NCI-H187 (cell line): ENCODE measurements around the gene SMYD1.

Experiments
- DNase-seq, 2 experiments: peaks; one replicate each; lab custom pipeline; 2025; lab: John Stamatoyannopoulos, UW

SMYD1 gene

DNA sequence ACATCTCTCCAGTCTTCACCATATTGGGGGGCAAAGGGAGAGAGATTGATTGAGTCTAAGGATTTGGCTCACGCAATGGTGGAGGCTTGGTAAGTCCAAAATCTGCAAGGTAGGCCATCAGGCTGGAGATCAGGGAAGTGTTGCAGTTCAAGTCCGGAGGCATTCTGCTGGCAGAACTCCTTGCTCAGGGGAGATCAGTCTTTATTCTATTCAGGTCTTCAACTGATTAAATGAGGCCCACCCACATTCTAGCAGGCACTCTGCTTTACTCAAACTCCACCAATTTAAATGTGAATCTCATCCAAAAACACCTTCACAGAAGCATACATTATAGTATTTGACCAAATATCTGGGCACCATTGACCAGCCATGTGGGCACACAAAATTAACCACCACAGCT, 21.4 kb downstream of the SMYD1 start:
- no peak for DNase-seq

DNA sequence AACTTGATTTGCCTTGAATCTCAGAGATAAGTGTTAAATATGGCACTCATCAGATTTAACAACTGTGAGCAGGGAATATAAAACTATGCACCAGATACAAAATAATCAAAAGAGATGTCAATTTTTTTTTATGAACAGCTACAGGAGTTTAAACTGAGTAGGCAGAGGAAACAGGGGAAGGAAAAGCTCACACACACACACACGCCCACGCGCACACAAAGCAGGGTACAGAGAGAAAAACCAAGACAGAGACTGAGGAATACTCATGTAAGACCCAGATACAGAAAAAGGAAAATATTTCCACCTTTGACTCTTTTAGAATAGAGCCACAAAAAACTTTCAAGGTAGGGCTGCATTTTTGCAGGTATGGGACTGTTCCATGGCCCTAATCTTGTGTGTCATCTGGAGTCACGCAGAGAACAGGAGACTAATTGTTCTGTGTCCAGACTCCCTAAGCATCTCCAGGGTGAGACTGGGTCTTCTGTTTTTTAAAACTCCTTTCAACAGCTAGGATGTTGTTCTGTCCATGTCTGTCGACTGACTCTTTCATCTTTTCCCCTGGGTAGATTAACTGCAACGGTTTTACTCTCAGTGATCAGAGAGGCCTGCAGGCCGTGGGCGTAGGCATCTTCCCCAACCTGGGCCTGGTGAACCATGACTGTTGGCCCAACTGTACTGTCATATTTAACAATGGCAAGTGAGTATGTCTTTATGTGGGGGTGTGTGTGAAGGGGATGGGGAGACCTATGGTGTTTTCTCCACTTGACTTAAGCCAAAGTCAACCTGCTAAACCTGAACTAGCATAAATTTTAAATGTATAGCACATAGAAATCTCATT, 23.0 kb downstream of the SMYD1 start:
- no peak for DNase-seq

DNA sequence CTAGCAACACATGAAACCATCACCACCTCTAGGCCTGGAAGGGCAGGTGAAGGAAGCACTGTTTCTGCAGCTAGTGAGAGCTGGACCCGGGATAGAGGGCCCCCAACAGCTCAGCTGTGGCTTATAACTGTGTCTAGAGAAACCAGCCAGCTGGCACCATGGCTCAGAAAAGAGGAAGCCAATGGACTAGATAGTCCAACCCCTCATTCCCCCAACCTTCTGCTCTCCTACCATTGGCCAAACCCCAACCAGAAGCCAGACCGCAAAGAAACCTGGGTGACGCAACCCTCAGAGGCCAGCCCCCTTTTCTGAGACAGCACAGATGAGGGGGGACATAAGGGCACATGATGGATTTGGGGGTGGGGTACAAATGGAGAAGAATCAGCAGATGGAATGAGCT, 24.3 kb downstream of the SMYD1 start:
- no peak for DNase-seq

DNA sequence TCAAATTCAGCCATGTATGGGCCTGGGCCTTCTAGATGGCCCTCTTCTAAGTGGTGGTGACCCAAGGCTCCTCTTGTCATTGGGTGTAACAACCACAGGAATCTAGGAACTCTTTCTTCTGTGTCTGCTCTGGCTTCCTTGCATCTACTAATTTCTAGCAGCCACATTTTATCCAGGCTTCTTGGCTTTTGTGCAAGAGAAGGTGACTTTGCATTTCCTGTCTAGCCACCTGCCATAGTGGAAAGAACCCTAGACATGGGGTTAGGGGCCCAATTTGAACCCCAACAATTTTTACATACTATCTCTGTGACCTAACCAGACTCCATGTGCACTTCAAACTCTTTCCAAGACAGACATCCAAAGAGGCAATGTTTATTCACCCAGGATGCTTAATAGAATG, 25.1 kb downstream of the SMYD1 start:
- no peak for DNase-seq

DNA sequence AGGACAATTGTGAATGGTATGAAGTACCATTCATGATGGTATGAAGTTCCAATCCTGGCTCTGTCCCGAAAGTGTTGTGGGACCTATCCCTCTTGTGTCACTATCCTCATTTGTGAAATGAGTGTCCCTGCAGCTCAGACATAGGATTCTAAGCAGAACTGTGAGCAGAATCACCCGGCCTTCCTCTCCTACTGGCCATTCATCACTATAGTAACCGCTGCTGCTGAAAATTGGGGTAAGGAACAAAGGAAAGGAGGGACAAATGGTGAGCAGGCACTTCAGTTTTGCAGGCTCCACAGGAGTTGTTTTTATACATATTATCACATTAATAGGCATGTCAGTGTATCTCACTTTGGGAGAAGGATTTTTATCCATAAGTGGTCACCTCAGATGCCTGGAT, 27.4 kb downstream of the SMYD1 start:
- DNase-seq: no peak

DNA sequence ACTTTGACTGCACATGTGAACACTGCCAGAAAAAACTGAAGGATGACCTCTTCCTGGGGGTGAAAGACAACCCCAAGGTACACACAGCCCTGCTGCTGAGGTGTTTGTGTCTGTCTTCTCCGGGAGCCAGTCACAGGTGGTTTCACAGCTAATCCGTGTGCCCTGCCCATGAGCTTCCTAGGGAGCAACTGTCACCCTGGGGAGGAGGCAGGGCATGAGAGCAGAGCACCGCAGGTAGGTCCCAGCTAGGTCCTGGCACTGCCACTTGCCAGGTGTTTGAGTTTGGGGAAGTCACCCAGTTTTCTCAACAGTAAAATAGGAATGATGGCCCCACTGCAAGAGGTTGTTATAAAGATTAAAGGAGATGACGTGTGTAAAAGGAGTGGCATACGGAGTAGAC, 29.1 kb downstream of the SMYD1 start:
- DNase-seq: no peak

DNA sequence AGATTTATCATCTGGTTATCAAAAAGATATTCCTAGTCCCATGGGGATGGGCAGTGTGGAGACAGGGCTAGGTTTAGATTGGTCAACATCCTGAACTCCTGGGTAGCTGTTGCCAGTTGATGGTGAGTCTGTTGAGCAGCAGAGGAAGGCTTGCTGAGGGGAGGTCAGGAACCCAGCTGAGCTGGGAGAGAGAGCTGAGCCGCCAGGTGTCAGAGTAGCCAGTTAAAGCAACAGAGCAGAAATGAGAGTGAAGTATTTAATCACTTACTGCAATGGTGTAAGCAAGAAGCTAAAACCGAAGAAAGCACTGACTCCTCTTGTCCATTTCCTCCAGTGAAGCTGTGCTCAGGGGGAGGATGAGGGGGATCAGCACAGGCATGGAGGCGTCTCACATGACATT, 29.6 kb downstream of the SMYD1 start:
- no peak for DNase-seq

DNA sequence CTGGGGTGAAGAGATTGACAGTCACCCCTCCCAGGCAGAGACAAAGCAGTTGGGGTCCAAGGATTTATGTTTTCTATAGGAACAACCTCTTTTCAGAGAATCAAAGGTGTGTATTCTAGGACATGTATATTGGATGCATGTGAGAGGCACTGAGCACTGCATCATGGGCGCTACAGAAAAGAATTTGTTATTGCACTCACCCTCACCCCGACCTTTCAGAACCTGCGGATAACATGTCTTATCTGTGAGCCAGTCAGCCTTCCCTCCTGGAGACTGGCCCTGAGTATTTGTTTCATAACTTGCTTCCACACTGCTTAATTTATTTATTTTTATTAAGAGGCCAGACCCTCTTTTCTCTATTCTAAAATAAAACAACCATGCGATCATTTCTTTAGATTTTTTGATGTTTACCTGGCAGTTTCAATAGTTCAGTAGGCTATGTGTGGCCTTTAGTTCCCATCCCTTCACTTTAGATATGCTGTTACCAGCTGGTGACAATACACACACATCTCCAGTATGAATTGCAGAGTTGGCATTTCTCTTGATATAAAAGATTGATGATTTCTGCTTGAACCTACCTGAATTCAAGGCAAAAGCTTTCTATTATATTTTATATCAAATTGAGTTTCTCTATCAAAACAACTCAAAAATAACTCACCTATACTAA, 30.4 kb downstream of the SMYD1 start:
- DNase-seq: no peak

DNA sequence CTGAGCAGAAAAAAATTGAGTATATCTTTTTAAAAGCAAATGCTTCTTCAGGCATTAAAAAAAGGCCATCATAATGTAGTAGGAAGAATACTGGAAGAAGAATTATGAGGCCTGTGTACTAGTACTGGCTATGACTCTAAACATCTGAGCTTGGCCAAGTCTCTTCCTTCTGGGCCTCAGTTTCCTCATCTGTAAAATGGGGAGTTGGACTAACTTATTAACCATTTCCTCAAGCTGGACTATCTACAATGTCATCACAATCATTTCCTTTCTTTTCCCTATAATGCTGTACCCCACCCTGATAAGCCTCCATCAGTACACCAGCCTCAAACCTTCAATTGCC, 30.9 kb downstream of the SMYD1 start:
- no peak for DNase-seq

DNA sequence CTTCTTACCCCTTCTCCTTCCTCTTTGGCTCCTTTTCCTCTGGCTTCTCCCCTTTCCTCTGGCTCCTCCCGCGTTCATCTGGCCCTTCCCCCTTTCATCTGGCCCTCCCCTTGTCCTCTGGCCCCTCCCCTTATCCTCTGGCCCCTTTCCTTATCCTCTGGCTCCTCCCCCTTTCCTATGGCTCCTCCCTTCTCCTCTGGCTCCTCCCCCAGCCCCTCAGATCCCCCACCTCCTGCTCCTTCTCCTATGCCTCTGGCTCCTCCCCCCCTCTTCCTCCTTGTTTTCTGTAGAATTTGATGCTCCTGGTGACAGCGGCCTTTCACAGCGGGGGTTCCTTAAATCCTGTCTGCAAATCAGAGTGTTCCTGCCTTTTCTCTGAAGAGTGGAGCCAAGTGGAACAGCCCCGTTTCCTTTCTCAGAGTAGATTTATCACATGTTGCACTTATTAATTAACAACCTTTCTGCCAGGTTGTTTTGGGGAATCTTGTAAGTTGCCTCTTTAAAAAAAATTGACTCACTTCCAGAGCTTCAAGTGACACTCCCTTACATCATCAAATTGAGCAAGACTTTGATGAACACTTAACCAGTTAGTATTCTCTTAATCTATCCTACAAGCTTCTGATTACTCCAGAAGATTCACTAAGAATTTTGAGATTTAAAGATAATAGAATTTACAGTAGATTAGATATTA, 32.3 kb downstream of the SMYD1 start:
- peak in 1 of 2 experiments; percentile 10 for DNase-seq

DNA sequence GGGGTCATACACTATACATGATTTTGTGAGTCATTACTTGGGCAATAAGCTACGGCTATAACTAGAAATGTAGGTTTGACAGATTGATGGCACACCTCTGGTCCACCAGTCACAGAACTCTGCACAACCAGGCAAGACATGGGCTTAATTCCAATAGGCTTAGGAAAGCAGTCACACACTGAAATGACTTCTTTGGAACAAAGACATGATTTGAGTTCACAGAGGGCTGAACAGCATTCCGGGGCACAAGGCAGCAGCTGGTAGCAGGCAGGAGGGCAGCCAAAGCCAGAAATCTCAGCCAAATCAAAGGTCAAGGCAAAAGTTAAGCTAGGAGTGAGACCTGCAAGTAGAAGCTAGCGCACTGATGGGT, 32.8 kb downstream of the SMYD1 start:
- no peak for DNase-seq

DNA sequence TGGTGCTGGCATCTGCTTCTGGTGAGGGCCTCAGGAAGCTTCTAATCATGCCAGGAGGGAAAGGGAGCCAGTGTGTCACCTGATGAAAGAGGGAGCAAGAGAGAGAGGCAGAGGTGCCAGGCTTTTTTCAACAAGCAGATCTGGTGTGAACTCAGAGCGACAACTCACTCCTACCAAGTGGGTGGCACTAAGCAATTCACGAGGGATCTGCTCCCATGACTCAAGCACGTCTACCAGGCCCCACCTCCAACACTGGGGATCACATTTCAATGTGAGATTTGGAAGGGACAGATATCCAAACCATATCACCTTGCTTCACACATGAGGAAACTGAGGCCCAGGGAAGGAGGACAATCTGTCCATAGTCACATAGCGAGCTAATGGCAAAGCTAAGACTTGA, 41.2 kb downstream of the SMYD1 start:
- no peak for DNase-seq

DNA sequence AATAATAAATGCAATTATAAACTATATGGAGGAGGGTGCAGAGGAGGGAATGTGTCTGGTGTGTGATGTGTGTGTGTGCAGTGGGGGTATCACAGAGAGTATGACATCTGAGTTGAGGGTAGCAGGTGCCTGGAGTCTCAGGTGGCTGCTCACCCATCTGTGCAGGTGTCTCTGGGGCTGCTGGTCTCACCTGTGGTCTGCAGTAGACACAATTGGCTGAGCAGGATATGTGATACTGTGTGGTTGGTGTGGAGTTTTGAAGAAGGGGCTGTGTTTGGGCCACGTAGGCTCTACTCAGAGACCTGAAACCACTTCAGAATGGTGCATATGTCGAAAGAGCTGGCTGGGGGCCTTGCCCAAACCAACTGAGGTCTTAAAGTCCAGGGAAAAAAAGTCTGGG, 43.2 kb downstream of the SMYD1 start:
- no peak for DNase-seq

DNA sequence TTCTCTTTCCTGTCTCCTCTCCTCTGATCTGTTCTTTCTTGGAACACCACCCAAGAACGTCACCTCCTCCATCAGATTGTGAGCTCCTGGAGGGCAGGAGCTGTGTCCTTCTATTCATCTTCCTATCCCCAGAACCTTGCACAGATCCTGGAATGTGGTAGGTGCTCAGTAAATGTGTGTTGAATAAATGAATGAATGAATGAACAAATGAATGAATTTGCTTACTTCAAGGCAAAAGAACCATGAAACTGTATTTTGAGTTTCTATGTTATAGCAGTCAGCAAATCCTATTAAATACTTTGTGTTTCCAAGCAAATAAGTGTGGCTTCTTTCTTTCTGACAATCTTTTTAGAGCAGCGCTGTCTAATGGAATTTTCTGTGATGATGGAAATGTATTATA, 45.4 kb downstream of the SMYD1 start:
- no peak for DNase-seq

DNA sequence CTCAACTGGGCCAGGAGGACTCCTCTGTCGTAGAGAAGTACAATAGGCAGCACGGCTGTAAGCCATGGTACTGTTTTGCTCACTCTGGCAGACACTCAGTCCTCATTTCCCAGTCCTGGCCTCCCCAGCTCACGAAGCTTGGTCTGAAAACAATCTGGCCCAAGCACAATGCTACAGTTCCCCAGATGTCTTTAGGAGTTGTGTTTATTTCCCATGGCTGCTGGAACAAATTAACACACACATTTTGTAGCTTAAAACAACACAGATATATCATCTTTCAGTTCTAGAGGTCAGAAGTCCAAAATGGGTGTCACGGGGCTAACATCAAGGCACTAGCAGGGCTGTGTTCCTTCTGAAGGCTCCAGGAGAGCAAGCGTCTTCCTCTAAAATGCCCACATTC, 47.3 kb downstream of the SMYD1 start:
- no peak for DNase-seq

DNA sequence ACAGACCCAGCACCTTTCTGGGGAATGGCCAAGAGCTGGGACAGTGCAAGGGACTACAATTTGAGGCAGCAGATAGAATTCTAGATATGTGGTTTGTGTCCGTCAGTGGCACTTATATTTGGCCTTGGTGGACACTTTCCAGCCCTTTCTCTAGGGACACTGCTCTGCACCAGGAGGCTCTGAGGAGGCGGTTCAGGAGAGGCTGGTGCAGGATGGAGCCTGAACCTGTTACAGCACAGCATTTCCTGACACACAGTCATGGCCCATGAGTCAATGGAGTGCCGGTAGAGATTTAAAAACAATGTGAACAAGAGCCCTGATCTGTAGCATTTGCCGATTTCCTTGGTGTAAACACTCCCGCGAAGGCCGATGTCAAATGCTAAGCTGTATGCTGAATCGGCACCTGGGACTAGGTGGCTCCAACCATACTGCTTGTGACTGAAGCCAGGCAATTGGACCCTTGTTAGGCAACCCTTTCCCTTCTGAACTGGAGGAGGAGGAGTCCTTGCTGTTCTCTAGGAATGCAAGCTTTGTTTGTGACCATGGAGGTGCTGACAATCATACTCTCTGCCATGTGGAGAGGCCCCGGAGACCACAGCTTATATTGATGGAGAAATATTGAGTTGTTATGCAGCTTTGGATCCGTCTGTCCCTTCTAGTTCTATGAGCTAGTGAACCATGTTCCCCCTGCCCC, 48.3 kb downstream of the SMYD1 start:
- no peak for DNase-seq

DNA sequence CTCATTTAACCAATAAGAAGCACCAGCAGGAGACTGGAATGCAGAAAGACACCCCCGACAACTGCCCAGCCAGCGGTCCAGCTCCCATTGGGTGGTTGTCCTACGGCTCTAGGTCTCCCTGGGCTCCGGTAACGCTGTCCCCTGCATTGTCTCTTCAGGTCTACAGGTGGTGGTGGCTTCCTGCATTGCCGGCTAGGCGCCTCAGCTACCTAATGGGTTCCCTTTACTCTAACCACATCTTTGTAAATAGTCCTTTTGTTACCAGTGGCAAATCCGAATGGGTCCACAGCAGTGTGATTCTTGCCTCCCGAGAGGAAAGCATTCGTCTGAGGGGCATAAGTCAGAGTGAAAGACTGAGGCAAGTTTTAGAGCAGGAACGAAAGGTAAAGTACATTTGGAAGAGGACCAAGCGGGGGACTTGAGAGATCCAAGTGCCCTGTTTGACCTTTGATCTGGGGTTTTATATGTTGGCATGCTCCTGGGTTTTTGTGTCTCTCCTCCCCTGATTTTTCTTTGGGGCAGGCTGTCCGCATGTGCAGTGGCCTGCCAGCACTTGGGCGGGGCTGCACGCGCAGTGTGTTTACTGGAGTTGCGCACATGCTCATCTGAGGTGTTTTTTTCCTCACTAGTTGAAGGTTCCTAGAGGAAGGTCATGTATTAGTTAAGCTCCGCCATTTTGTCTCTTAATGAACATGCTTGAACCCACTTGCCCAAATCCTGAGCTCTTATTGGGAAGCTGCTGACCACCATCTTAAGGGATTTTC, 49.2 kb downstream of the SMYD1 start:
- no peak for DNase-seq

DNA sequence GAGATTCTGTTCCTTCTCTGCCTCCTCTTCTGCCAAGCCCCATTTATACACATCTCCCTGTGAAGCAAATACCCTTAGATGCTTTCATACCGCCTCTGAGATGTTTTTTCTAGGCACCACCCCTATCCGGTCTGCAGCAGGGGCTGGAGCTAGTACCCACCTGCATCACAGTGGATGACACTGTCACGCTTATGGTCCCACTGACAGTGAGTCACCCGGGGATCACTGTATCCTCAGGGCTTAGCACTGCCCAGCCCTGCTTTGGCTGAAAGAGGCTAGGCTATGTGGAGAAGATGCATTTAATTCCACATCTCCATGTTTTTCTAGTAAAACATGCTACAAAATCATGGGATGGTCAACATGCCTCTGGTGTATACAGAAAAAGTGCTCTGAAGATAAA, 50.3 kb downstream of the SMYD1 start:
- DNase-seq: no peak

DNA sequence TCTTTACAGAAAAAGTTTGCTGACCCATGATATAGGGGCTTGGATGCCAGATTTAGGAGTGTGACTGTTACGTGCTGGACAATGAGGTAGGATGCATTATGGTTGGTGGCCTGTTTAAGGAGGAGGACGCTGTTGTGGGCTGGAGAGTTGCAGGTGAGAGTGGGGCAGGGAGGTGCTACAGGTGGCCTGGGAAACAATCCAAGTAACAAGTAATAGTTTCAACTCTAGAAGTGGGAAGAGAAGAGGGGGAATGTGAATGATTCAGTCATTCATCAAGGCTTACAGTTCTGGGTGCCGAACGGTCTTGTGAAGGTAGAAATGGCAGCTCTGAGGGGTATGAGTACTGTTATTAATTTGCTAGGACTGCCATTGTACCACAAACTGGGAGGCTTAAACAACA, 54.1 kb downstream of the SMYD1 start:
- DNase-seq: no peak

DNA sequence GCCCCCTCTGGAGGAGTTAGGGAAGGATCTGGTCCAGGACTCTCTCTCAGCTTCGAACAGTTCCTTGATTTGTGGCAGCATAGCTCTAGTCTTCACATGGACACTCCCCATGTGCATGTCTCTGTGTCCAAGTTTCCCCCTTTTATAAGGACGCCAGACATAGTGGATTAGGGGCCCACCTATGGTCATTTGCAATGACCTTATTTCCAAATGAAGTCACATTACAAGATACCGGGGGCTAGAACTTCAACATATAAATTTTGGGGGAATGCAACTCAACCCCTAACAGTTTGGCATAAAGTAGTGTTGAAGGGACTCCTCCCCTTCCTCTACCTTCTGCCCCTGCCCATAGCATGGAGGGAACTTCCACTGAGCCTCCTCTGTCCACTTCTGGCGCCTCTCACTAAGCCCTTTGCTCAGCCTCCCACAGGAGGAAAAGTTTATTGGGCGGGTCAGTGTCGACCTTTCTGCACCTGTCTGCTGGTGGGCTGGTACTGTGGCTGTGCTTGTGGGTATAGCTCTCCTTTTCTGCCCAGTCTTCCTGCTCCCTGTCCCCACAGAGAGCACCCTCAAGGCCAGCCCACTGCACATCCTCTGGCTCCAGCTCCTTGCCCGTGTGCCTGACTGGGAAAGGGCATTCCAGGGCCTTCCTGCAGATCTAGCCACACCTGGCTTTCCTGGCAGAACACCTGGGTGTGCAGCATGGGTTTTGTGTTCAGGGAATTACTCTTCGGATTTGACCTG, 54.7 kb downstream of the SMYD1 start:
- no peak for DNase-seq
